ENCODE measurements around the gene NIT1. TPM values are rescaled to one million over a fixed set of nuclear protein-coding genes. Genes with fewer than 3 reads are reported as not detected.

Gene NIT1
- total and polyA plus RNA-seq, 2 of the 13 experiments (the other 11 are each of a cell fraction or from before 2014, with no cell fraction given), result 22.7 to 31.0 TPM

GRCh38 chr1:161131523-161132409 is 13.9 kb downstream of the NIT1 start (continued):
- no peak for TF ChIP-seq TAF1 (CRISPR knock-in tag; IDR thresholded peaks at IDR 0.05)
- no peak for TF ChIP-seq ZNF710 (CRISPR knock-in tag; IDR thresholded peaks at IDR 0.05; ENCODE audit: borderline replicate concordance)
- no peak for TF ChIP-seq SPEN (CRISPR knock-in tag; IDR thresholded peaks at IDR 0.05; ENCODE audit: low read depth)
- peak; percentile 33; the same call in 1 of the 2 replicates for TF ChIP-seq JUNB (CRISPR knock-in tag; IDR thresholded peaks at IDR 0.05; ENCODE audit: borderline replicate concordance)
- TF ChIP-seq ZNF781 (CRISPR knock-in tag; IDR thresholded peaks at IDR 0.05; ENCODE audit: borderline replicate concordance, not compliant biosample characterization), result no peak
- TF ChIP-seq HMG20A (CRISPR knock-in tag; IDR thresholded peaks at IDR 0.05; ENCODE audit: borderline replicate concordance), result no peak
- TF ChIP-seq NFIC (IDR thresholded peaks at IDR 0.05; ENCODE audit: low read length), result no peak
- TF ChIP-seq HNRNPUL1 (IDR thresholded peaks at IDR 0.05; ENCODE audit: low read depth, low read length), result no peak
- no peak for TF ChIP-seq RNF219 (CRISPR knock-in tag; IDR thresholded peaks at IDR 0.05)
- TF ChIP-seq ZNF513 (CRISPR knock-in tag; conservative IDR thresholded peaks at IDR 0.05), result no peak
- peak; percentile 88 for TF ChIP-seq ZSCAN25 (CRISPR knock-in tag; IDR thresholded peaks at IDR 0.05)
- TF ChIP-seq EED (CRISPR knock-in tag; IDR thresholded peaks at IDR 0.05), result no peak
- TF ChIP-seq ZMAT5 (CRISPR knock-in tag; IDR thresholded peaks at IDR 0.05; ENCODE audit: borderline replicate concordance, low read depth), result no peak
- no peak for TF ChIP-seq FOXK1 (CRISPR knock-in tag; IDR thresholded peaks at IDR 0.05; ENCODE audit: borderline replicate concordance, low read depth)
- peak; percentile 43 for TF ChIP-seq PCBP2 (optimal IDR thresholded peaks at IDR 0.05; ENCODE audit: low read depth, low read length, poor library complexity, severe bottlenecking)
- TF ChIP-seq ELK4 (CRISPR knock-in tag; IDR thresholded peaks at IDR 0.05; ENCODE audit: borderline replicate concordance), result no peak
- TF ChIP-seq FOXO4 (CRISPR knock-in tag; conservative IDR thresholded peaks at IDR 0.05), result 0 out of 2 replicates have a peak, but pooled peaks have one; percentile 66
- no peak for TF ChIP-seq KDM3A (CRISPR knock-in tag; IDR thresholded peaks at IDR 0.05; ENCODE audit: low read depth)
- no peak for TF ChIP-seq RNF2 (conservative IDR thresholded peaks at IDR 0.05; ENCODE audit: low read depth)
